Measurements from ENCODE around the gene PPFIA1.

GRCh38 chr11:70341881-70342429 lies 71.5 kb downstream of the PPFIA1 start:
- TF ChIP-seq CTCF (IDR thresholded peaks at IDR 0.05) (no peak), POLR2A (IDR thresholded peaks at IDR 0.05) (no peak)
